ENCODE data around the gene AP2A1.
A peak's percentile ranks its signal among the peaks of the same experiment; 100 is the strongest.

The AP2A1 gene

DNA sequence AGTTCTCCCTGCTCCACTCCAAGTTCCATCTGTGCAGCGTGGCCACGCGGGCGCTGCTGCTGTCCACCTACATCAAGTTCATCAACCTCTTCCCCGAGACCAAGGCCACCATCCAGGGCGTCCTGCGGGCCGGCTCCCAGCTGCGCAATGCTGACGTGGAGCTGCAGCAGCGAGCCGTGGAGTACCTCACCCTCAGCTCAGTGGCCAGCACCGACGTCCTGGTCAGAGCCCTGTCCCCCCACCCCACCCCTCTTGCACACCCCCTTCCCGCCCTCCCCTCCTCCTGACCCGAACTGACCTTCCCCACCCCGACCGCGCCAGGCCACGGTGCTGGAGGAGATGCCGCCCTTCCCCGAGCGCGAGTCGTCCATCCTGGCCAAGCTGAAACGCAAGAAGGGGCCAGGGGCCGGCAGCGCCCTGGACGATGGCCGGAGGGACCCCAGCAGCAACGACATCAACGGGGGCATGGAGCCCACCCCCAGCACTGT, 34.6 kb downstream of the AP2A1 start:
- ChIA-PET CTCF (no interaction called here), POLR2A (no interaction called here)
- H3K4me3 ChIP-seq (ENCODE audit: low read depth, low read length): peak overlapping the region; percentile 59
- DNase-seq (ENCODE audit: low read depth, low spot score): no peak
- TF ChIP-seq CTCF (IDR thresholded peaks at IDR 0.05; ENCODE audit: insufficient read depth, low read length, missing control alignments): no peak

GRCh38 chr19:49801966-49802661, 35.3 kb downstream of the AP2A1 start:
- peak overlapping the region; percentile 59 for H3K4me3 ChIP-seq (ENCODE audit: low read depth, low read length)
- ChIA-PET CTCF (no interaction called here), POLR2A (no interaction called here)
- peak; percentile 46 for TF ChIP-seq CTCF (IDR thresholded peaks at IDR 0.05; ENCODE audit: insufficient read depth, low read length, missing control alignments)
- no peak for DNase-seq (ENCODE audit: low read depth, low spot score)

DNA sequence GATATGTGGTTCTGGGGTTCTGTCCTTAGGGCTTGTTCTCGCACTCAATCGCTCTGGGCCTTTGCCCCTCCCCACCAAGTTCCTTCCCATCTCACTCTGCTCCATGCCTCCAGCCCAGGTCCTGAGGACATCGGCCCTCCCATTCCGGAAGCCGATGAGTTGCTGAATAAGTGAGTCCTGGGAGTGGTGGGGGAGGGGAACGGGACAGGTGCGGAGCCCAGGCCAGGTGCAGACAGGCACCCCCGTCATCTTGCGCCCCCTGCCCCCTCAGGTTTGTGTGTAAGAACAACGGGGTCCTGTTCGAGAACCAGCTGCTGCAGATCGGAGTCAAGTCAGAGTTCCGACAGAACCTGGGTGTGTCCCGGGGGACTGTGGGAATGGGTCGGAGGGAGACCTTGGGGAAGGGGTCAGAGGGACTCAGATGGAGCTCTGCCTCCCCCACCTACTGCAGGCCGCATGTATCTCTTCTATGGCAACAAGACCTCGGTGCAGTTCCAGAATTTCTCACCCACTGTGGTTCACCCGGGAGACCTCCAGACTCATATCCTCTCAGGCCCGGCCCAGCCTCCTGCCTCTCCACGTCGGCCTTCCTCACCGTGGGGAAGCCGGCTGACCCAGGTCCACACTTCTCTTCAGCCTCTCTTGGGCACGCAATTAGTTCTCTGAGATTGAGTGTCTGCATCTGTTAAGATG, 36.2 kb downstream of the AP2A1 start:
- ChIA-PET POLR2A (no interaction called here), CTCF (no interaction called here)
- no peak for DNase-seq (ENCODE audit: low read depth, low spot score)
- no peak overlapping the region for H3K4me3 ChIP-seq (ENCODE audit: low read depth, low read length)
- no peak for TF ChIP-seq CTCF (IDR thresholded peaks at IDR 0.05; ENCODE audit: insufficient read depth, low read length, missing control alignments)

- ChIA-PET CTCF (interaction anchor here (1.0 to 1.3 kb wide), 2 partner anchors 9 to 10 kb away, joined by 3 to 4 read pairs; partner anchors contain the start of gene FUZ), POLR2A (no interaction called here)
- no peak overlapping the region for H3K4me3 ChIP-seq (ENCODE audit: low read depth, low read length)
- TF ChIP-seq CTCF (IDR thresholded peaks at IDR 0.05; ENCODE audit: insufficient read depth, low read length, missing control alignments): no peak
- no peak for DNase-seq (ENCODE audit: low read depth, low spot score)
Observed at GRCh38 chr19:49803529-49803856, 36.7 kb downstream of the AP2A1 start.

DNA sequence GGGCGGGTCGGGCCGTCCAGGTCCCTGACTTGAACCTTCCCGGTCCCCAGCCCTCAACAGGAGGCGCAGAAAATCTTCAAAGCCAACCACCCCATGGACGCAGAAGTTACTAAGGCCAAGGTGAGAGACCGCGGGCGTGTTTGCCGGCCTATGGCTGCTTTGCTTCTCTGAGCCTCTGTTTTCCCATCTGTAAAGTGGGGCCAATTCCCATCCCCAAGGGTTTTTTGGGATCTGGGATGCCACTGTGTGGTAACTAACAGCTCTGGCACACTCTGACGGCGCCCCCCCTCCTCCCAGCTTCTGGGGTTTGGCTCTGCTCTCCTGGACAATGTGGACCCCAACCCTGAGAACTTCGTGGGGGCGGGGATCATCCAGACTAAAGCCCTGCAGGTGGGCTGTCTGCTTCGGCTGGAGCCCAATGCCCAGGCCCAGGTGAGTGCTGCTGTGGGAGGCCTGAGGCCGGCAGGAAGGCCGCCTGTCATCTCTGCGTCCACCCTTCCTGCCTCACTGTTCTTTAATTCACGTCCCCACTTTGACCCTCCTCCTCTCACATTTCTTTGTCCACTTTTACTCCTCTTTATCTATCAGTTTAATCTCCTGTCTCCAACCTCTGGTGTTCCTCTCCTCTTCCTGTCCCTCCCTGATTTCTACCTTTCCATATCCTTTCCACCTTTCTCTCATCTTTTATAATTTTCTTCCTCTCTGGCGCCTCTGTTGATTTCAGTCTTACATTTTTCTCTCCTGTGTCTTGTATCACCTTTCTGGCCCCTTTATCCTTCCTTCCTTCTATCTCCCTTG, 39.2 kb downstream of the AP2A1 start:
- no peak overlapping the region for H3K4me3 ChIP-seq (ENCODE audit: low read depth, low read length)
- TF ChIP-seq CTCF (IDR thresholded peaks at IDR 0.05; ENCODE audit: insufficient read depth, low read length, missing control alignments): no peak
- no peak for DNase-seq (ENCODE audit: low read depth, low spot score)
- CTCF ChIA-PET: interaction anchor here (1.4 kb wide), 1 partner anchor 9 kb away, joined by 3 read pairs; no protein-coding TSS in a partner anchor
- POLR2A ChIA-PET: no interaction called here

- no peak for TF ChIP-seq CTCF (IDR thresholded peaks at IDR 0.05; ENCODE audit: insufficient read depth, low read length, missing control alignments)
- ChIA-PET POLR2A (no interaction called here), CTCF (no interaction called here)
- no peak for DNase-seq (ENCODE audit: low read depth, low spot score)
- H3K4me3 ChIP-seq (ENCODE audit: low read depth, low read length): no peak overlapping the region
Observed at GRCh38 chr19:49806620-49806959, 39.8 kb downstream of the AP2A1 start.

Data from AG04449 (cell line).